ENCODE data around the gene PPM1H.
"Not testable (repeated sequence)": the region's sequence is repeated elsewhere in the genome, so short reads cannot be mapped to it uniquely, and the experiment has no call there.

Gene PPM1H

GRCh38 chr12:62763312-62763711 is 171.6 kb downstream of the PPM1H start:
- TF ChIP-seq ZFX (IDR thresholded peaks at IDR 0.05) (no peak), CTCF (conservative IDR thresholded peaks at IDR 0.05) (no peak)
- no peak overlapping the region for H3K27ac ChIP-seq

- H3K27ac ChIP-seq: no peak overlapping the region
- TF ChIP-seq CTCF (conservative IDR thresholded peaks at IDR 0.05) (no peak), ZFX (IDR thresholded peaks at IDR 0.05) (no peak)
Observed at GRCh38 chr12:62762645-62763044, 172.3 kb downstream of the PPM1H start.

GRCh38 chr12:62761658-62762057 is 173.3 kb downstream of the PPM1H start:
- no peak overlapping the region for H3K27ac ChIP-seq
- TF ChIP-seq CTCF (conservative IDR thresholded peaks at IDR 0.05): no peak
- TF ChIP-seq ZFX (IDR thresholded peaks at IDR 0.05): no peak

- no peak overlapping the region for H3K27ac ChIP-seq
Observed at GRCh38 chr12:62760779-62761178, 174.2 kb downstream of the PPM1H start.

GRCh38 chr12:62760341-62760740 is 174.6 kb downstream of the PPM1H start:
- H3K27ac ChIP-seq: not testable (repeated sequence)

More at GRCh38 chr12:62760779-62761178, 174.2 kb downstream of the PPM1H start:
- TF ChIP-seq ZFX (IDR thresholded peaks at IDR 0.05) (no peak), CTCF (conservative IDR thresholded peaks at IDR 0.05) (no peak)

- no peak for TF ChIP-seq CTCF (conservative IDR thresholded peaks at IDR 0.05)
- TF ChIP-seq ZFX (IDR thresholded peaks at IDR 0.05): no peak
- H3K27ac ChIP-seq: no peak overlapping the region
Observed at GRCh38 chr12:62758216-62758615, 176.7 kb downstream of the PPM1H start.

GRCh38 chr12:62757048-62757447 is 177.9 kb downstream of the PPM1H start:
- no peak overlapping the region for H3K27ac ChIP-seq
- TF ChIP-seq ZFX (IDR thresholded peaks at IDR 0.05) (no peak), CTCF (conservative IDR thresholded peaks at IDR 0.05) (no peak)

- H3K27ac ChIP-seq: no peak overlapping the region
- no peak for TF ChIP-seq ZFX (IDR thresholded peaks at IDR 0.05)
- TF ChIP-seq CTCF (conservative IDR thresholded peaks at IDR 0.05): no peak
Observed at GRCh38 chr12:62754706-62755105, 180.2 kb downstream of the PPM1H start.

All from C4-2B (cell line).